ENCODE measurements around the gene APP. TPM values are rescaled to one million over a fixed set of nuclear protein-coding genes. Genes with fewer than 3 reads are reported as not detected.

APP gene
- total RNA-seq, 1 donor from 2014 or later, result 306 TPM

- DNase-seq (ENCODE audit: low spot score), result no peak
Observed at GRCh38 chr21:26207021-26207420, 36.5 kb upstream of the APP start.

GRCh38 chr21:26199456-26199855 is 28.9 kb upstream of the APP start:
- H4K20me1 ChIP-seq (ENCODE audit: low read depth), result no peaks in the 10 kb centered on the region
- no peak overlapping the region for H3K4me3 ChIP-seq
- no peak overlapping the region for H3K9ac ChIP-seq
- no peak for TF ChIP-seq EZH2phosphoT487 (IDR thresholded peaks at IDR 0.05)
- no peak for TF ChIP-seq EZH2 (IDR thresholded peaks at IDR 0.05)
- no peak for TF ChIP-seq CTCF (IDR thresholded peaks at IDR 0.05)
- Mint-ChIP-seq H3K36me3 (no peaks in the 10 kb centered on the region), H3K27me3 (ENCODE audit: insufficient read depth, low read depth) (no peaks in the 10 kb centered on the region), H3K4me1 (no peaks in the 10 kb centered on the region), H3K9me3 (no peaks in the 10 kb centered on the region), H3K27ac (no peak overlapping the region), H3K4me3 (no peak overlapping the region)
- no peaks in the 10 kb centered on the region for H3K79me2 ChIP-seq (ENCODE audit: low read depth)
- H3F3A ChIP-seq (ENCODE audit: low read depth), result no peaks in the 10 kb centered on the region
- no peak for DNase-seq (ENCODE audit: low spot score)
- no peaks in the 10 kb centered on the region for H3K9me3 ChIP-seq (ENCODE audit: low read depth)
- H3K27me3 ChIP-seq, result no peaks in the 10 kb centered on the region
- no peak overlapping the region for H2AFZ ChIP-seq (replicated peaks)
- no peak overlapping the region for H3K27ac ChIP-seq
- H3K4me2 ChIP-seq, result no peak overlapping the region
- H3K36me3 ChIP-seq, result no peaks in the 10 kb centered on the region
- peaks cover 6% of the 10 kb centered on the region for H3K4me1 ChIP-seq

More at GRCh38 chr21:26207021-26207420, 36.5 kb upstream of the APP start:
- Histone ChIP-seq H3K4me1 (no peaks in the 10 kb centered on the region), H3K27ac (no peak overlapping the region), H4K20me1 (ENCODE audit: low read depth) (no peaks in the 10 kb centered on the region), H3K9ac (no peak overlapping the region), H3K4me3 (no peak overlapping the region), H2AFZ (replicated peaks) (no peak overlapping the region), H3K4me2 (no peak overlapping the region), H3K79me2 (ENCODE audit: low read depth) (no peaks in the 10 kb centered on the region), H3F3A (ENCODE audit: low read depth) (no peaks in the 10 kb centered on the region), H3K27me3 (no peaks in the 10 kb centered on the region), H3K36me3 (no peaks in the 10 kb centered on the region), H3K9me3 (ENCODE audit: low read depth) (no peaks in the 10 kb centered on the region)
- no peaks in the 10 kb centered on the region for H3K27me3 Mint-ChIP-seq (ENCODE audit: insufficient read depth, low read depth)
- no peaks in the 10 kb centered on the region for H3K36me3 Mint-ChIP-seq
- H3K4me3 Mint-ChIP-seq, result no peak overlapping the region
- no peaks in the 10 kb centered on the region for H3K4me1 Mint-ChIP-seq
- no peak overlapping the region for H3K27ac Mint-ChIP-seq
- TF ChIP-seq EZH2phosphoT487 (IDR thresholded peaks at IDR 0.05) (no peak), CTCF (IDR thresholded peaks at IDR 0.05) (no peak), EZH2 (IDR thresholded peaks at IDR 0.05) (no peak)
- H3K9me3 Mint-ChIP-seq, result no peaks in the 10 kb centered on the region

GRCh38 chr21:26195708-26196107 is 25.1 kb upstream of the APP start:
- H3K27ac Mint-ChIP-seq, result no peak overlapping the region
- H3K4me2 ChIP-seq, result no peak overlapping the region
- H2AFZ ChIP-seq (replicated peaks), result peak overlapping the region; percentile 45

More at GRCh38 chr21:26195708-26196107, 25.1 kb upstream of the APP start:
- peaks cover 3% of the 10 kb centered on the region for H3K4me1 Mint-ChIP-seq
- no peak overlapping the region for H3K4me3 Mint-ChIP-seq
- Histone ChIP-seq H3K27ac (no peak overlapping the region), H3K9me3 (ENCODE audit: low read depth) (no peaks in the 10 kb centered on the region), H3K4me3 (no peak overlapping the region), H3K9ac (no peak overlapping the region), H3K79me2 (ENCODE audit: low read depth) (no peaks in the 10 kb centered on the region), H3K27me3 (no peaks in the 10 kb centered on the region), H3K4me1 (peaks cover 6% of the 10 kb centered on the region), H4K20me1 (ENCODE audit: low read depth) (no peaks in the 10 kb centered on the region), H3K36me3 (no peaks in the 10 kb centered on the region), H3F3A (ENCODE audit: low read depth) (no peaks in the 10 kb centered on the region)
- H3K36me3 Mint-ChIP-seq, result peaks cover 4% of the 10 kb centered on the region
- no peak for DNase-seq (ENCODE audit: low spot score)
- peaks cover 7% of the 10 kb centered on the region for H3K27me3 Mint-ChIP-seq (ENCODE audit: insufficient read depth, low read depth)
- TF ChIP-seq EZH2 (IDR thresholded peaks at IDR 0.05), result no peak
- no peak for TF ChIP-seq EZH2phosphoT487 (IDR thresholded peaks at IDR 0.05)
- no peak for TF ChIP-seq CTCF (IDR thresholded peaks at IDR 0.05)
- peaks cover 8% of the 10 kb centered on the region for H3K9me3 Mint-ChIP-seq

Measured in neural progenitor cell (in vitro differentiated cells).